A673 (cell line): ENCODE measurements around the gene ATP10B. TPM values are rescaled to one million over a fixed set of nuclear protein-coding genes. Genes with fewer than 3 reads are reported as not detected.

Experiments
- BruUV-seq: library from RNA; stranded (reverse); fragments of 400-500 nt; replicated peaks from 2 replicates; lab custom pipeline; 2021; lab: Mats Ljungman, UMichigan
- CTCF ChIA-PET: fragments of 300-600 bp; sonication (Branson Sonifier 250); formaldehyde crosslinking; loops from one replicate; lab custom pipeline; 2022; ENCODE audit warnings: antibody characterized with exemption; lab: Charles Lee
- POLR2A ChIA-PET: fragments of 300-600 bp; sonication (Branson Sonifier 250); formaldehyde crosslinking; loops from one replicate; lab custom pipeline; 2022; ENCODE audit warnings: antibody characterized with exemption; ENCODE audit not compliant: low non-redundant PET; lab: Charles Lee
- DNase-seq: peaks from one replicate; pipeline ENCODE4 v3.0.0-alpha.2; 2015; ENCODE audit warnings: low spot score
- H3K27ac ChIP-seq: fragments of 200-600 bp; sonication (generic); 2 replicates; pipeline ENCODE4 v1.5.1; 2016; ENCODE audit warnings: mixed run types, low read depth, mild to moderate bottlenecking, mixed read lengths, antibody characterized with exemption, low read length; ENCODE audit not compliant: poor library complexity, severe bottlenecking
- H3K27me3 ChIP-seq: fragments of 200-600 bp; sonication (generic); replicated peaks from 2 replicates; pipeline ENCODE4 v1.6.1; 2017; ENCODE audit warnings: mixed run types, low read depth, mild to moderate bottlenecking, mixed read lengths, antibody characterized with exemption, low read length; ENCODE audit not compliant: insufficient read depth, poor library complexity
- H3K36me3 ChIP-seq: fragments of 200-600 bp; sonication (generic); 2 replicates; pipeline ENCODE4 v1.6.1; 2016; ENCODE audit warnings: mixed run types, mild to moderate bottlenecking, mixed read lengths, antibody characterized with exemption, low read length; ENCODE audit not compliant: insufficient read depth, poor library complexity, severe bottlenecking
- H3K4me1 ChIP-seq: fragments of 200-600 bp; sonication (generic); 2 replicates; pipeline ENCODE4 v1.6.1; 2017; ENCODE audit warnings: mixed run types, mild to moderate bottlenecking, mixed read lengths, antibody characterized with exemption, low read length; ENCODE audit not compliant: insufficient read depth, poor library complexity, severe bottlenecking
- H3K4me3 ChIP-seq: fragments of 200-600 bp; sonication (generic); 2 replicates; pipeline ENCODE4 v1.5.1; 2016; ENCODE audit warnings: low read depth, mixed run types, mild to moderate bottlenecking, mixed read lengths, low read length; ENCODE audit not compliant: poor library complexity, severe bottlenecking
- H3K9me3 ChIP-seq: fragments of 200-600 bp; sonication (generic); 2 replicates; pipeline ENCODE4 v1.6.1; 2016; ENCODE audit warnings: mixed run types, low read depth, mild to moderate bottlenecking, mixed read lengths, antibody characterized with exemption, low read length; ENCODE audit not compliant: poor library complexity, severe bottlenecking
- EZH2 ChIP-seq: fragments of 200-600 bp; sonication (generic); IDR thresholded peaks from 2 replicates; pipeline ENCODE4 v1.6.1; 2017; ENCODE audit warnings: borderline replicate concordance, low read depth, mild to moderate bottlenecking, mixed read lengths, antibody characterized with exemption, low read length; ENCODE audit not compliant: poor library complexity, severe bottlenecking
- intact Hi-C: fragments of 100-400 bp; cut with micrococcal nuclease; formaldehyde crosslinking; loops from one replicate; pipeline ENCODE4 v1.10.0; 2022; ENCODE audit not compliant: unreplicated experiment
- total RNA-seq: library from RNA; stranded (reverse); gene quantifications from 2 replicates; pipeline ENCODE4 v1.2.3, GENCODE V29; 2021
- TF ChIP-seq, protein P1 (sequence below): fragments of 300-800, 200-600 bp; sonication (generic); conservative IDR thresholded peaks from 2 replicates; pipeline ENCODE4 v1.5.1; 2017; ENCODE audit warnings: low read depth, mild to moderate bottlenecking, antibody characterized with exemption, low read length, moderate library complexity, mixed read lengths

ATP10B gene
- total RNA-seq, 1 experiment from 2014 or later, result not detected

DNA sequence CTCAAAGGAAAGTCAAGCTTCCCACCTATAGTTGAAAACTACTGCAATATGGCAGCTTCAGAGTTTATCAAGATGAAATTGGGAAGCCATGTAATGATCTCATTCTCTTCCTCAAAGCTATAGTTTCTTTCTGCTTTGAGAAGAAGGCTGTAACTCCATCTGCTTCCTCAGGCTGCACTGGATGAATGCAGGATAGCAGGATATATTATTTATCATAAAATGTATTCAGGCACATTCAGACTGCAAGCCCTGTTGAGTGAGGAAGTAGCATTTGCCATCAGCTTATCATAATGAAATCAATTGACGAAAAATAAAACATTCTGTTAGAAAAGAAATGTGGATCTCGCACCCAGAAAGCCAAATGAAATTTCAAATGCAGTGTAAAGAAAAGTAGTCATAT lies 560 bp downstream of the ATP10B start:
- ChIA-PET CTCF (no interaction called here), POLR2A (no interaction called here)
- no TSS peak for BruUV-seq
- H3K27me3 ChIP-seq, result no peaks in the 10 kb centered on the region
- intact Hi-C loops, result no loop called here
- no peaks in the 10 kb centered on the region for H3K36me3 ChIP-seq
- no peak for DNase-seq
- no peak overlapping the region for H3K27ac ChIP-seq
- H3K4me1 ChIP-seq, result no peaks in the 10 kb centered on the region
- no peaks in the 10 kb centered on the region for H3K9me3 ChIP-seq
- H3K4me3 ChIP-seq, result no peak overlapping the region
- TF ChIP-seq, protein P1, sequence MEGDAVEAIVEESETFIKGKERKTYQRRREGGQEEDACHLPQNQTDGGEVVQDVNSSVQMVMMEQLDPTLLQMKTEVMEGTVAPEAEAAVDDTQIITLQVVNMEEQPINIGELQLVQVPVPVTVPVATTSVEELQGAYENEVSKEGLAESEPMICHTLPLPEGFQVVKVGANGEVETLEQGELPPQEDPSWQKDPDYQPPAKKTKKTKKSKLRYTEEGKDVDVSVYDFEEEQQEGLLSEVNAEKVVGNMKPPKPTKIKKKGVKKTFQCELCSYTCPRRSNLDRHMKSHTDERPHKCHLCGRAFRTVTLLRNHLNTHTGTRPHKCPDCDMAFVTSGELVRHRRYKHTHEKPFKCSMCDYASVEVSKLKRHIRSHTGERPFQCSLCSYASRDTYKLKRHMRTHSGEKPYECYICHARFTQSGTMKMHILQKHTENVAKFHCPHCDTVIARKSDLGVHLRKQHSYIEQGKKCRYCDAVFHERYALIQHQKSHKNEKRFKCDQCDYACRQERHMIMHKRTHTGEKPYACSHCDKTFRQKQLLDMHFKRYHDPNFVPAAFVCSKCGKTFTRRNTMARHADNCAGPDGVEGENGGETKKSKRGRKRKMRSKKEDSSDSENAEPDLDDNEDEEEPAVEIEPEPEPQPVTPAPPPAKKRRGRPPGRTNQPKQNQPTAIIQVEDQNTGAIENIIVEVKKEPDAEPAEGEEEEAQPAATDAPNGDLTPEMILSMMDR, result no peak
- TF ChIP-seq EZH2, result no peak

DNA sequence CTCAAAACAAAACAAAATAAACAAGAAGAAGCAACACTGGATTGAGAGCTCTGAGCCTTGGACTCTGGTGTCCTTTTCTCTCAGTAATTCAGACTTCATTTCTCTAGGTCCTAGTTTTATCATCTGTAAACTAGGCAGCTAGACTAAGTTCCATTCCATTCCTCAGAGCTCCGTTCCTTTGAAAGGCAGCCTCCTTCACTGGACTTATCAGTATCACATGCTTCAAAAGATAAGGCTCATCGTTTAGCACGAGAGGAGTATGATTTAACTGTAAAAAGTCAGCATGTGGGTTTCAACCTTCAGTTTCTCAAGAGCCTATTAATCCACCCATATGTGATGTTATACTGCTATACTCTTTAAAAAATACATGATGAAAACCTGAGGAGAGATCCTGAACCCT lies 1.6 kb downstream of the ATP10B start:
- no peak for DNase-seq
- ChIA-PET CTCF (no interaction called here), POLR2A (no interaction called here)
- BruUV-seq, result no TSS peak
- Histone ChIP-seq H3K36me3 (no peaks in the 10 kb centered on the region), H3K4me3 (no peak overlapping the region), H3K9me3 (no peaks in the 10 kb centered on the region), H3K27ac (no peak overlapping the region), H3K27me3 (no peaks in the 10 kb centered on the region), H3K4me1 (no peaks in the 10 kb centered on the region)
- TF ChIP-seq, protein P1, result no peak
- no peak for TF ChIP-seq EZH2
- intact Hi-C loops, result no loop called here

DNA sequence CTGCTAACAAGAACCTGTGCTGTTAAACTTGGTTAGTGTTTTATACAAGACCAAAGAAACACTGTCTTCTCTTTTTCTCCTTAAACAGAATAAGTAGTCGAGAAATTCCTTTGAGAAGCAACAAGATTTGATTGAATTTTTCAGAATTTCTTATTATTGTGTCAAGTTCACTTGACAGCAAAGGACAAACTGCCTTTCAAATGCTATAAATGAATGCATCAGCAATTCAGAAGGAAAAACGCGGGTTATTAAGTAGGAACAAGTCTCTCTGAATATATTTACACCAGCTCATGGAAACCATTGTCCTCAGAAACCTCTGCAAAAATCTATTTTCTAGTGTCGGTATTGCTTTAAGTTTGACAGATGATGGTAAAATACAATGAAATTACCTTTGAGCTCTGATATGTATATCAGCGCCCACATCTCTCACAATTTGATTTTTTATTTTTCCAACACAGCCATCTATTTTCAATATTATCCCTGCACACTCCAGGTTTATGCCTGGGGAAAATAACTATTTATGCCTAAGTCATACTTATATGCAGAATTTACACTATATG lies 4.4 kb downstream of the ATP10B start:
- Histone ChIP-seq H3K9me3 (no peaks in the 10 kb centered on the region), H3K27ac (no peak overlapping the region), H3K27me3 (no peaks in the 10 kb centered on the region), H3K4me1 (no peaks in the 10 kb centered on the region), H3K4me3 (no peak overlapping the region), H3K36me3 (no peaks in the 10 kb centered on the region)
- no TSS peak for BruUV-seq
- ChIA-PET CTCF (no interaction called here), POLR2A (no interaction called here)
- TF ChIP-seq EZH2, result no peak
- TF ChIP-seq, protein P1, result no peak
- intact Hi-C loops, result no loop called here
- no peak for DNase-seq
